Neuronal stem cell (in vitro differentiated cells): Measurements from ENCODE around the gene TM2D3.

Experiments
- DNase-seq: peaks from one replicate; pipeline ENCODE4 v3.0.0-alpha.2; 2013; ENCODE audit warnings: low spot score
- H2AFZ ChIP-seq: one replicate; pipeline ENCODE4 v1.6.1; 2013; ENCODE audit warnings: mild to moderate bottlenecking, low read length, inconsistent platforms
- H2AK5ac ChIP-seq: 2 replicates; pipeline ENCODE4 v1.6.1; 2013; ENCODE audit warnings: low read depth, mild to moderate bottlenecking, inconsistent platforms, low read length, moderate library complexity, mixed read lengths
- H2BK120ac ChIP-seq: 2 replicates; pipeline ENCODE4 v1.6.1; 2013; ENCODE audit warnings: low read depth, mild to moderate bottlenecking, inconsistent platforms, low read length, moderate library complexity, mixed read lengths
- H2BK12ac ChIP-seq: one replicate; pipeline ENCODE4 v1.6.1; 2013; ENCODE audit warnings: low read length, inconsistent platforms
- H2BK15ac ChIP-seq: 2 replicates; pipeline ENCODE4 v1.6.1; 2013; ENCODE audit warnings: mild to moderate bottlenecking, low read length, inconsistent platforms, mixed read lengths
- H2BK5ac ChIP-seq: one replicate; pipeline ENCODE4 v1.6.1; 2013; ENCODE audit warnings: inconsistent platforms, mild to moderate bottlenecking, low read length, moderate library complexity
- H3K14ac ChIP-seq: one replicate; pipeline ENCODE4 v1.6.1; 2013; ENCODE audit warnings: low read length, inconsistent platforms
- H3K18ac ChIP-seq: 2 replicates; pipeline ENCODE4 v1.6.1; 2013; ENCODE audit warnings: low read length, inconsistent platforms
- H3K23ac ChIP-seq: 2 replicates; pipeline ENCODE4 v1.6.1; 2013; ENCODE audit warnings: low read depth, mild to moderate bottlenecking, mixed read lengths, low read length, inconsistent platforms; ENCODE audit not compliant: poor library complexity
- H3K27ac ChIP-seq: replicated peaks from 3 replicates; pipeline ENCODE4 v1.5.1; 2013; ENCODE audit warnings: low read length, inconsistent platforms
- H3K27me3 ChIP-seq, 3 experiments: 2 replicates each; pipeline ENCODE4 v1.6.1; 2013; ENCODE audit warnings: low read length in 3 of 3, mild to moderate bottlenecking in 2 of 3, inconsistent platforms in 1 of 3, low read depth in 1 of 3, mixed read lengths in 1 of 3, moderate library complexity in 1 of 3; ENCODE audit not compliant: control insufficient read depth in 3 of 3, insufficient read depth in 3 of 3
- H3K36me3 ChIP-seq, 2 donors: replicated peaks in 1 of 2; 2 replicates each; pipeline ENCODE4 v1.6.1; 2013; ENCODE audit warnings: low read length in 2 of 2; ENCODE audit not compliant: control insufficient read depth in 2 of 2, insufficient read depth in 2 of 2
- H3K4ac ChIP-seq: 2 replicates; pipeline ENCODE4 v1.6.1; 2013; ENCODE audit warnings: inconsistent platforms, mild to moderate bottlenecking, low read length, moderate library complexity
- H3K4me1 ChIP-seq, 2 donors: 1 replicate in 1 of 2; 2 replicates in 1 of 2; pipeline ENCODE4 v1.6.1; 2013; ENCODE audit warnings: low read length in 2 of 2, low read depth in 1 of 2; ENCODE audit not compliant: control insufficient read depth in 2 of 2, insufficient read depth in 1 of 2
- H3K4me2 ChIP-seq: one replicate; pipeline ENCODE4 v1.6.1; 2013; ENCODE audit warnings: mild to moderate bottlenecking, low read length, inconsistent platforms; ENCODE audit not compliant: insufficient read depth, poor library complexity, severe bottlenecking
- H3K4me3 ChIP-seq, 2 donors: 2 replicates each; pipeline ENCODE4 v1.5.1; 2013; ENCODE audit warnings: low read length in 2 of 2, mild to moderate bottlenecking in 2 of 2, inconsistent platforms in 1 of 2, moderate library complexity in 1 of 2
- H3K79me1 ChIP-seq: one replicate; pipeline ENCODE4 v1.6.1; 2013; ENCODE audit warnings: low read depth, mild to moderate bottlenecking, inconsistent platforms, low read length, moderate library complexity
- H3K9ac ChIP-seq: one replicate; pipeline ENCODE4 v1.6.1; 2013; ENCODE audit warnings: mild to moderate bottlenecking, low read depth, low read length, inconsistent platforms; ENCODE audit not compliant: poor library complexity
- H3K9me3 ChIP-seq, 2 donors: replicated peaks in 1 of 2; 2 replicates each; pipeline versions ENCODE3 to v1.6.1; 2013; ENCODE audit warnings: low read length in 2 of 2, mild to moderate bottlenecking in 2 of 2, inconsistent platforms in 1 of 2, low read depth in 1 of 2, mixed read lengths in 1 of 2, moderate library complexity in 1 of 2; ENCODE audit not compliant: control insufficient read depth in 2 of 2, insufficient read depth in 1 of 2
- H4K8ac ChIP-seq: one replicate; pipeline ENCODE4 v1.6.1; 2013; ENCODE audit warnings: low read depth, mild to moderate bottlenecking, inconsistent platforms, low read length, moderate library complexity
- H4K91ac ChIP-seq: one replicate; pipeline ENCODE4 v1.6.1; 2013; ENCODE audit warnings: low read length, low read depth, mild to moderate bottlenecking, inconsistent platforms; ENCODE audit not compliant: poor library complexity
- WGBS, 2 donors: extraction: QIAGEN DNeasy Blood & Tissue Kit; methylation state at CpG; one replicate each; pipeline ENCODE4 v1.1.7; 2013; ENCODE audit warnings: missing lambda C conversion rate in 2 of 2, mixed read lengths in 1 of 2; ENCODE audit not compliant: insufficient read length in 2 of 2, insufficient replicate concordance in 1 of 2; ENCODE audit errors: extremely low coverage in 2 of 2; 5-methylcytosine and 5-hydroxymethylcytosine counted together

The TM2D3 gene

GRCh38 chr15:101611007-101611406 is 41.2 kb downstream of the TM2D3 start:
- Histone ChIP-seq H3K27ac (no peak overlapping the region), H3K18ac (peak overlapping the region; percentile 21), H2AFZ (peak overlapping the region; percentile 67), H3K4me1 (peaks cover 10 to 20% of the 10 kb centered on the region in 2 donors), H3K14ac (peak overlapping the region; percentile 17), H3K9me3 (no peaks in the 10 kb centered on the region), H4K8ac (no peak overlapping the region), H2BK120ac (no peak overlapping the region), H2BK5ac (no peak overlapping the region), H2AK5ac (peak overlapping the region; percentile 74), H3K23ac (no peak overlapping the region), H3K27me3 (no peaks in the 10 kb centered on the region), H3K4me2 (no peak overlapping the region), H4K91ac (no peak overlapping the region), H3K36me3 (no peaks in the 10 kb centered on the region), H3K9ac (no peak overlapping the region), H3K79me1 (no peaks in the 10 kb centered on the region), H2BK12ac (no peak overlapping the region), H3K4ac (no peak overlapping the region), H2BK15ac (peak overlapping the region; percentile 34), H3K4me3 (no peak overlapping the region)
- DNase-seq, result no peak
- WGBS, 2 donors, result no CpG with 5 or more reads among the region's 15 CpGs

- peak overlapping the region; percentile 75 for H3K18ac ChIP-seq
- H2AK5ac ChIP-seq, result peak overlapping the region; percentile 74
- no peaks in the 10 kb centered on the region for H3K79me1 ChIP-seq
- no peaks in the 10 kb centered on the region for H3K27me3 ChIP-seq
- H4K8ac ChIP-seq, result no peak overlapping the region
- peak overlapping the region; percentile 26 for H3K14ac ChIP-seq
- no peak overlapping the region for H3K4ac ChIP-seq
- no peak overlapping the region for H3K27ac ChIP-seq
- no peak overlapping the region for H3K4me2 ChIP-seq
- no peaks in the 10 kb centered on the region for H3K36me3 ChIP-seq
- no CpG with 5 or more reads among the region's 8 CpGs for WGBS, 2 donors
- no peak for DNase-seq
- H2BK12ac ChIP-seq, result no peak overlapping the region
- no peak overlapping the region for H2BK15ac ChIP-seq
- no peak overlapping the region for H2BK120ac ChIP-seq
- H3K23ac ChIP-seq, result peak overlapping the region; percentile 67
- peaks cover 7 to 18% of the 10 kb centered on the region in 2 donors for H3K4me1 ChIP-seq
- H3K9me3 ChIP-seq, result no peaks in the 10 kb centered on the region
- no peak overlapping the region for H4K91ac ChIP-seq
- peak overlapping the region; percentile 30 for H3K9ac ChIP-seq
- H3K4me3 ChIP-seq, result peak overlapping the region in 1 of 2 donors; percentile 18
- peak overlapping the region; percentile 67 for H2AFZ ChIP-seq
- H2BK5ac ChIP-seq, result no peak overlapping the region
These were observed 41.6 kb downstream of the TM2D3 start for GRCh38 chr15:101610611-101611000.

- H3K4me1 ChIP-seq, result peaks cover 7 to 15% of the 10 kb centered on the region in 2 donors
- peak overlapping the region; percentile 75 for H3K18ac ChIP-seq
- no peak overlapping the region for H2BK5ac ChIP-seq
- no peak overlapping the region for H2AFZ ChIP-seq
- peak overlapping the region; percentile 67 for H3K23ac ChIP-seq
- H2BK120ac ChIP-seq, result no peak overlapping the region
- no CpG with 5 or more reads among the region's 23 CpGs for WGBS, 2 donors
- H3K27me3 ChIP-seq, result no peaks in the 10 kb centered on the region
- H3K4ac ChIP-seq, result no peak overlapping the region
- peak overlapping the region; percentile 26 for H3K14ac ChIP-seq
- peak overlapping the region; percentile 30 for H3K9ac ChIP-seq
- peaks cover 0 to under 1% of the 10 kb centered on the region in 2 donors for H3K9me3 ChIP-seq
- H2AK5ac ChIP-seq, result peak overlapping the region; percentile 74
- peak overlapping the region in 1 of 2 donors; percentile 18 for H3K4me3 ChIP-seq
- H3K36me3 ChIP-seq, result no peaks in the 10 kb centered on the region
- no peak for DNase-seq
- no peak overlapping the region for H3K4me2 ChIP-seq
- peak overlapping the region; percentile 75 for H2BK15ac ChIP-seq
- H4K8ac ChIP-seq, result no peak overlapping the region
- H4K91ac ChIP-seq, result no peak overlapping the region
- H2BK12ac ChIP-seq, result no peak overlapping the region
- no peaks in the 10 kb centered on the region for H3K79me1 ChIP-seq
- no peak overlapping the region for H3K27ac ChIP-seq
These were observed 42.2 kb downstream of the TM2D3 start for GRCh38 chr15:101609742-101610610.

GRCh38 chr15:101608201-101608600 is 44.0 kb downstream of the TM2D3 start:
- Histone ChIP-seq H4K91ac (no peak overlapping the region), H2AFZ (peak overlapping the region; percentile 83), H3K9ac (no peak overlapping the region), H3K14ac (no peak overlapping the region), H3K4me2 (no peak overlapping the region), H3K18ac (no peak overlapping the region), H3K4me3 (no peak overlapping the region), H2AK5ac (no peak overlapping the region), H3K4ac (no peak overlapping the region), H2BK15ac (no peak overlapping the region), H2BK12ac (no peak overlapping the region), H4K8ac (no peak overlapping the region), H3K79me1 (no peaks in the 10 kb centered on the region), H3K4me1 (no peaks in the 10 kb centered on the region), H3K36me3 (no peaks in the 10 kb centered on the region), H3K27ac (no peak overlapping the region), H3K9me3 (peaks cover 2 to 6% of the 10 kb centered on the region in 2 donors), H2BK5ac (no peak overlapping the region), H2BK120ac (no peak overlapping the region), H3K27me3 (no peaks in the 10 kb centered on the region), H3K23ac (no peak overlapping the region)
- no peak for DNase-seq
- no CpG with 5 or more reads among the region's 9 CpGs for WGBS, 2 donors
